ENCODE measurements around the gene U2SURP. TPM values are rescaled to one million over a fixed set of nuclear protein-coding genes. Genes with fewer than 3 reads are reported as not detected.

Gene U2SURP
- total RNA-seq, 3 donors from 2014 or later (not counting 1 experiment from before 2014, with no cell fraction given): 165 to 179 (median 172) TPM

- no peak overlapping the region for H3K4me3 ChIP-seq (ENCODE audit: low read length)
- no peak for ATAC-seq
- DNase-seq: no peak
- no CpG with 5 or more reads among the region's 1 CpG for WGBS (ENCODE audit: insufficient coverage)
- no peaks in the 10 kb centered on the region for H3K4me1 ChIP-seq (ENCODE audit: control insufficient read depth, insufficient read depth, low read length)
- intact Hi-C loops (cut with micrococcal nuclease): no loop called here
- no peaks in the 10 kb centered on the region for H3K9me3 ChIP-seq (ENCODE audit: control insufficient read depth, insufficient read depth, low read length)
- H3K36me3 Mint-ChIP-seq: no peaks in the 10 kb centered on the region
- H3K4me1 Mint-ChIP-seq: no peaks in the 10 kb centered on the region
- no peak overlapping the region for H3K27ac ChIP-seq (ENCODE audit: low read length)
- peaks cover 12 to 43% of the 10 kb centered on the region in 2 donors for H3K27me3 Mint-ChIP-seq (ENCODE audit: low read depth in 2 of 2)
- H3K36me3 ChIP-seq (ENCODE audit: control insufficient read depth, insufficient read depth, low read length): no peaks in the 10 kb centered on the region
- TF ChIP-seq CTCF (IDR thresholded peaks at IDR 0.05): no peak
- no peak overlapping the region for H3K4me3 Mint-ChIP-seq
- no peaks in the 10 kb centered on the region for H3K9me3 Mint-ChIP-seq
- no peaks in the 10 kb centered on the region for H3K27me3 ChIP-seq (ENCODE audit: control insufficient read depth, insufficient read depth, low read length)
- no peak overlapping the region for H3K27ac Mint-ChIP-seq
These were observed 24.0 kb upstream of the U2SURP start for GRCh38 chr3:142977399-142977728.

- H3K27ac Mint-ChIP-seq: no peak overlapping the region
- no peaks in the 10 kb centered on the region for H3K36me3 Mint-ChIP-seq
- no peak overlapping the region for H3K4me3 Mint-ChIP-seq
- H3K4me3 ChIP-seq (ENCODE audit: low read length): no peak overlapping the region
- intact Hi-C loops (cut with micrococcal nuclease): no loop called here
- DNase-seq (no peak), ATAC-seq (no peak)
- no peak for TF ChIP-seq CTCF (IDR thresholded peaks at IDR 0.05)
- H3K27me3 ChIP-seq (ENCODE audit: control insufficient read depth, insufficient read depth, low read length): no peaks in the 10 kb centered on the region
- peaks cover 18 to 48% of the 10 kb centered on the region in 2 donors for H3K27me3 Mint-ChIP-seq (ENCODE audit: low read depth in 2 of 2)
- H3K9me3 Mint-ChIP-seq: no peaks in the 10 kb centered on the region
- H3K4me1 Mint-ChIP-seq: no peaks in the 10 kb centered on the region
- H3K9me3 ChIP-seq (ENCODE audit: control insufficient read depth, insufficient read depth, low read length): no peaks in the 10 kb centered on the region
- 100% methylated on average over 2 of the region's 3 CpGs for WGBS (ENCODE audit: insufficient coverage)
- H3K27ac ChIP-seq (ENCODE audit: low read length): no peak overlapping the region
- H3K4me1 ChIP-seq (ENCODE audit: control insufficient read depth, insufficient read depth, low read length): no peaks in the 10 kb centered on the region
- H3K36me3 ChIP-seq (ENCODE audit: control insufficient read depth, insufficient read depth, low read length): no peaks in the 10 kb centered on the region
These were observed 20.3 kb upstream of the U2SURP start for GRCh38 chr3:142981108-142981507.

GRCh38 chr3:142982038-142982773, 19.2 kb upstream of the U2SURP start:
- H3K27ac ChIP-seq (ENCODE audit: low read length): no peak overlapping the region
- ATAC-seq (no peak), DNase-seq (no peak)
- Mint-ChIP-seq H3K27ac (no peak overlapping the region), H3K4me1 (no peaks in the 10 kb centered on the region), H3K27me3 (ENCODE audit: low read depth in 2 of 2) (peaks cover 18 to 48% of the 10 kb centered on the region in 2 donors), H3K4me3 (no peak overlapping the region), H3K9me3 (no peaks in the 10 kb centered on the region), H3K36me3 (no peaks in the 10 kb centered on the region)
- no peak overlapping the region for H3K4me3 ChIP-seq (ENCODE audit: low read length)
- no peak for TF ChIP-seq CTCF (IDR thresholded peaks at IDR 0.05)
- no peaks in the 10 kb centered on the region for H3K36me3 ChIP-seq (ENCODE audit: control insufficient read depth, insufficient read depth, low read length)
- H3K9me3 ChIP-seq (ENCODE audit: control insufficient read depth, insufficient read depth, low read length): no peaks in the 10 kb centered on the region
- no peaks in the 10 kb centered on the region for H3K27me3 ChIP-seq (ENCODE audit: control insufficient read depth, insufficient read depth, low read length)
- no peaks in the 10 kb centered on the region for H3K4me1 ChIP-seq (ENCODE audit: control insufficient read depth, insufficient read depth, low read length)
- 79% methylated on average over 3 of the region's 7 CpGs for WGBS (ENCODE audit: insufficient coverage)
- intact Hi-C loops (cut with micrococcal nuclease): no loop called here

- intact Hi-C loops (cut with micrococcal nuclease): no loop called here
These were observed 18.1 kb upstream of the U2SURP start for GRCh38 chr3:142983318-142983717.

More at GRCh38 chr3:142983318-142983717, 18.1 kb upstream of the U2SURP start:
- DNase-seq (no peak), ATAC-seq (no peak)
- WGBS (ENCODE audit: insufficient coverage): 100% methylated on average over 1 of the region's 2 CpGs
- Mint-ChIP-seq H3K27ac (no peak overlapping the region), H3K36me3 (no peaks in the 10 kb centered on the region), H3K4me3 (no peak overlapping the region), H3K9me3 (no peaks in the 10 kb centered on the region), H3K27me3 (ENCODE audit: low read depth in 2 of 2) (peaks cover 23 to 45% of the 10 kb centered on the region in 2 donors), H3K4me1 (no peaks in the 10 kb centered on the region)
- H3K36me3 ChIP-seq (ENCODE audit: control insufficient read depth, insufficient read depth, low read length): no peaks in the 10 kb centered on the region
- no peak overlapping the region for H3K4me3 ChIP-seq (ENCODE audit: low read length)
- no peaks in the 10 kb centered on the region for H3K4me1 ChIP-seq (ENCODE audit: control insufficient read depth, insufficient read depth, low read length)
- no peaks in the 10 kb centered on the region for H3K27me3 ChIP-seq (ENCODE audit: control insufficient read depth, insufficient read depth, low read length)
- no peak for TF ChIP-seq CTCF (IDR thresholded peaks at IDR 0.05)
- H3K27ac ChIP-seq (ENCODE audit: low read length): no peak overlapping the region
- H3K9me3 ChIP-seq (ENCODE audit: control insufficient read depth, insufficient read depth, low read length): no peaks in the 10 kb centered on the region
